ENCODE measurements around the gene ERCC6.

DNA sequence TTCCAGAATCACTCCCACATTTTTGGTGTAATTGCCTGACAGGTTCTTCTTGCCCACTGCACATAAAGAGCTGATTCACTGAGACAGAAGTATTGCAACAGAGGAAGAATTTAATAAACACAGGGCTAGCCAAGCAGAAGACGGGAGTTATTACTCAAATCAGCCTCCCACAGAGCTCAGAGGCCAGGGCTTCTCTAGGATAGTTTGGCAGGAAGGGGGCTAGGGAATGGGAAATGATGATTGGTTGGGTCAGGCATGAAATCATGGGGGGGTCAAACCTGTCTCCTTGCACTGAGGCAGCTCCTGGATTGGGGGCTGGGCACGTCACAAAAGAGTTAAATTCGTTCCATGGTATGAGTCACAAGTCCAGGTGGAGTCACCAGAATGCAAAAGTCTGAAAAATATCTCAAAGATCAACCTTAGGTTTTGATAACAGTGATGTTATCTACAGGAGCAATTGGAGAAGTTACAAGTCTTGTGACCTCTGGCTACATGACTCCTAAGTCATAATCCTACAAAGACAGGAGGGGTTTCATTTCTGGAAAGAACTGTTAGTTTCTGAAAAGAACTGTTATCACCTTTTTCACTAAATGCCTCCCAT lies 30.2 kb upstream of the ERCC6 start:
- TF ChIP-seq CTCF (IDR thresholded peaks at IDR 0.05) (no peak), POLR2A (IDR thresholded peaks at IDR 0.05) (no peak)
